Stimulated activated CD8-positive, alpha-beta memory T cell treated with anti-CD3 and anti-CD28 coated beads, Interleukin-4, amount 100 ng/mL, for 24 hours (primary cell): ENCODE measurements around the gene MRPL32.

Source experiments
- DNase-seq: peaks from one replicate; pipeline ENCODE4 v3.0.0-alpha.2; 2020; ENCODE audit warnings: low read depth

Gene MRPL32

GRCh38 chr7:42928754-42929153, 3.4 kb upstream of the MRPL32 start:
- DNase-seq = no peak

- DNase-seq = no peak
These were observed 2.7 kb upstream of the MRPL32 start for GRCh38 chr7:42929449-42929848.

GRCh38 chr7:42930889-42931288, 1.3 kb upstream of the MRPL32 start:
- no peak for DNase-seq

GRCh38 chr7:42931447-42931833, 736 bp upstream of the MRPL32 start:
- DNase-seq = no peak

- DNase-seq = no peak
These were observed 825 bp downstream of the MRPL32 start for GRCh38 chr7:42932811-42933591.

GRCh38 chr7:42934291-42934690, 2.1 kb downstream of the MRPL32 start:
- no peak for DNase-seq

- DNase-seq = no peak
These were observed 3.7 kb downstream of the MRPL32 start for GRCh38 chr7:42935861-42936260.

GRCh38 chr7:42939457-42940240, 7.5 kb downstream of the MRPL32 start:
- no peak for DNase-seq

GRCh38 chr7:42940985-42941847, 9.0 kb downstream of the MRPL32 start:
- peak; percentile 68 for DNase-seq

- no peak for DNase-seq
These were observed 13.8 kb downstream of the MRPL32 start for GRCh38 chr7:42945821-42946626.

GRCh38 chr7:42946627-42946950, 14.4 kb downstream of the MRPL32 start:
- no peak for DNase-seq

- DNase-seq = no peak
These were observed 15.3 kb downstream of the MRPL32 start for GRCh38 chr7:42947521-42947920.

GRCh38 chr7:42950417-42950816, 18.2 kb downstream of the MRPL32 start:
- DNase-seq = no peak

- no peak for DNase-seq
These were observed 20.2 kb downstream of the MRPL32 start for GRCh38 chr7:42952328-42952727.

- DNase-seq = no peak
These were observed 21.8 kb downstream of the MRPL32 start for GRCh38 chr7:42953994-42954393.

- no peak for DNase-seq
These were observed 23.9 kb downstream of the MRPL32 start for GRCh38 chr7:42956062-42956461.

GRCh38 chr7:42959549-42959948, 27.4 kb downstream of the MRPL32 start:
- no peak for DNase-seq

- no peak for DNase-seq
These were observed 28.6 kb downstream of the MRPL32 start for GRCh38 chr7:42960762-42961161.

- DNase-seq = no peak
These were observed 29.0 kb downstream of the MRPL32 start for GRCh38 chr7:42961170-42961569.

GRCh38 chr7:42964293-42964692, 32.1 kb downstream of the MRPL32 start:
- DNase-seq = no peak

- no peak for DNase-seq
These were observed 33.0 kb downstream of the MRPL32 start for GRCh38 chr7:42964849-42965805.
